GM23248 (cell line): ENCODE data around the gene MEF2B. TPM values are rescaled to one million over a fixed set of nuclear protein-coding genes. Genes with fewer than 3 reads are reported as not detected.
A peak's percentile ranks its signal among the peaks of the same experiment; 100 is the strongest.
"Not testable (repeated sequence)": the region's sequence is repeated elsewhere in the genome, so short reads cannot be mapped to it uniquely, and the experiment has no call there.

Experiments used
- DNase-seq: peaks from one replicate; pipeline ENCODE4 v3.0.0-alpha.2; 2015
- H2AFZ ChIP-seq: fragments of 200-600 bp; sonication (generic); 2 replicates; pipeline ENCODE4 v1.6.1; 2016; ENCODE audit warnings: antibody characterized with exemption
- H3F3A ChIP-seq: fragments of 200-600 bp; sonication (generic); 2 replicates; pipeline ENCODE4 v1.6.1; 2016; ENCODE audit warnings: mild to moderate bottlenecking, antibody characterized with exemption, mixed run types; ENCODE audit not compliant: insufficient read depth
- H3K27ac ChIP-seq: fragments of 200-600 bp; sonication (generic); 2 replicates; pipeline ENCODE4 v1.5.1; 2016; ENCODE audit warnings: mild to moderate bottlenecking
- H3K27me3 ChIP-seq: fragments of 200-600 bp; sonication (generic); replicated peaks from 2 replicates; pipeline ENCODE4 v1.6.1; 2016; ENCODE audit warnings: mild to moderate bottlenecking; ENCODE audit not compliant: insufficient read depth
- H3K36me3 ChIP-seq: fragments of 200-600 bp; sonication (generic); 2 replicates; pipeline ENCODE4 v1.6.1; 2016; ENCODE audit warnings: low read depth, mild to moderate bottlenecking
- H3K4me1 ChIP-seq: fragments of 200-600 bp; sonication (generic); 2 replicates; pipeline ENCODE4 v1.6.1; 2016; ENCODE audit warnings: mild to moderate bottlenecking; ENCODE audit not compliant: insufficient read depth
- H3K4me2 ChIP-seq: fragments of 200-600 bp; sonication (generic); one replicate; pipeline ENCODE4 v1.6.1; 2016; ENCODE audit warnings: mild to moderate bottlenecking; ENCODE audit not compliant: unreplicated experiment
- H3K4me3 ChIP-seq: fragments of 200-600 bp; sonication (generic); 2 replicates; pipeline ENCODE4 v1.5.1; 2016; ENCODE audit warnings: mild to moderate bottlenecking
- H3K79me2 ChIP-seq: fragments of 200-600 bp; sonication (generic); 2 replicates; pipeline ENCODE4 v1.6.1; 2016; ENCODE audit warnings: mild to moderate bottlenecking; ENCODE audit not compliant: insufficient read depth
- H3K9ac ChIP-seq: fragments of 200-600 bp; sonication (generic); 2 replicates; pipeline ENCODE4 v1.6.1; 2016; ENCODE audit warnings: mild to moderate bottlenecking
- H3K9me2 ChIP-seq: fragments of 200-600 bp; sonication (generic); 2 replicates; pipeline ENCODE4 v1.6.1; 2016; ENCODE audit warnings: mixed run types, mild to moderate bottlenecking, moderate library complexity; ENCODE audit not compliant: insufficient read depth
- H3K9me3 ChIP-seq: fragments of 200-600 bp; sonication (generic); one replicate; pipeline ENCODE4 v1.6.1; 2017; ENCODE audit warnings: low read depth
- H4K20me1 ChIP-seq: fragments of 200-600 bp; sonication (generic); 2 replicates; pipeline ENCODE4 v1.6.0; 2016; ENCODE audit not compliant: insufficient read depth
- EZH2 ChIP-seq: fragments of 200-600 bp; sonication (generic); IDR thresholded peaks from 2 replicates; pipeline ENCODE4 v1.6.1; 2018; ENCODE audit warnings: antibody characterized with exemption, mild to moderate bottlenecking; ENCODE audit not compliant: insufficient read depth, poor library complexity, severe bottlenecking
- EZH2phosphoT487 ChIP-seq: fragments of 200-600 bp; sonication (generic); IDR thresholded peaks from 2 replicates; pipeline ENCODE4 v1.6.1; 2018; ENCODE audit warnings: antibody characterized with exemption, moderate library complexity, mild to moderate bottlenecking, low read depth; ENCODE audit not compliant: insufficient read depth
- WGBS, 2 experiments: methylation state at CpG; one replicate each; pipeline ENCODE4 v1.1.6; 2015 to 2017; ENCODE audit warnings: low lambda C conversion rate in 2 of 2, low coverage in 1 of 2; ENCODE audit errors: missing lambda C conversion rate in 2 of 2; 5-methylcytosine and 5-hydroxymethylcytosine counted together
- in situ Hi-C: fragments of 300-500 bp; cut with MboI; formaldehyde crosslinking; loops from 2 replicates; pipeline ENCODE4 v1.15.0; 2020
- polyA plus RNA-seq: library from polyadenylated mRNA; unstranded; fragments of >200 nt; fragmentation: Nextera tagmentation; extraction: Ambion mirVana; gene quantifications from 2 replicates; pipeline ENCODE4 v1.2.1, GENCODE V29; 2016
- total RNA-seq: library from RNA; depleted of rRNA; stranded (reverse); fragments of >200 nt; shearing (Covaris generic); gene quantifications from 2 replicates; pipeline ENCODE4 v1.2.3, GENCODE V29; 2014

The MEF2B gene
- total and polyA plus RNA-seq, 2 experiments from 2014 or later, result 0.20 to 0.22 TPM

GRCh38 chr19:19105365-19106055, 64.6 kb downstream of the MEF2B start:
- Histone ChIP-seq H2AFZ (no peak overlapping the region), H3K4me3 (no peak overlapping the region), H3K36me3 (no peaks in the 10 kb centered on the region), H3K79me2 (no peaks in the 10 kb centered on the region), H3F3A (no peaks in the 10 kb centered on the region), H3K9ac (no peak overlapping the region), H3K9me2 (no peaks in the 10 kb centered on the region), H3K27me3 (no peaks in the 10 kb centered on the region), H3K4me1 (no peaks in the 10 kb centered on the region; the same call in 1 of the 2 replicates), H3K4me2 (no peak overlapping the region), H4K20me1 (no peaks in the 10 kb centered on the region), H3K27ac (no peak overlapping the region), H3K9me3 (no peaks in the 10 kb centered on the region)
- in situ Hi-C loops, result no loop called here
- WGBS, 2 experiments, result 35 to 38% methylated on average over 13 to 36 of the region's 36 CpGs
- TF ChIP-seq EZH2 (no peak), EZH2phosphoT487 (no peak)
- DNase-seq, result peak; percentile 33

GRCh38 chr19:19103167-19103566, 66.9 kb downstream of the MEF2B start:
- H3K27ac ChIP-seq, result no peak overlapping the region
- no peaks in the 10 kb centered on the region for H3K79me2 ChIP-seq
- no peak overlapping the region for H3K9ac ChIP-seq
- no peak overlapping the region for H2AFZ ChIP-seq
- no peaks in the 10 kb centered on the region for H3K27me3 ChIP-seq
- H3K4me1 ChIP-seq, result no peaks in the 10 kb centered on the region
- in situ Hi-C loops, result no loop called here
- no peaks in the 10 kb centered on the region for H3K9me2 ChIP-seq
- 98% methylated on average over 11 of the region's 11 CpGs for WGBS, 2 experiments
- H3K9me3 ChIP-seq, result no peaks in the 10 kb centered on the region
- no peak overlapping the region for H3K4me2 ChIP-seq
- H3F3A ChIP-seq, result no peaks in the 10 kb centered on the region
- TF ChIP-seq EZH2, result no peak
- TF ChIP-seq EZH2phosphoT487, result no peak
- no peak overlapping the region for H3K4me3 ChIP-seq
- H4K20me1 ChIP-seq, result no peaks in the 10 kb centered on the region
- H3K36me3 ChIP-seq, result no peaks in the 10 kb centered on the region
- DNase-seq, result no peak

DNA sequence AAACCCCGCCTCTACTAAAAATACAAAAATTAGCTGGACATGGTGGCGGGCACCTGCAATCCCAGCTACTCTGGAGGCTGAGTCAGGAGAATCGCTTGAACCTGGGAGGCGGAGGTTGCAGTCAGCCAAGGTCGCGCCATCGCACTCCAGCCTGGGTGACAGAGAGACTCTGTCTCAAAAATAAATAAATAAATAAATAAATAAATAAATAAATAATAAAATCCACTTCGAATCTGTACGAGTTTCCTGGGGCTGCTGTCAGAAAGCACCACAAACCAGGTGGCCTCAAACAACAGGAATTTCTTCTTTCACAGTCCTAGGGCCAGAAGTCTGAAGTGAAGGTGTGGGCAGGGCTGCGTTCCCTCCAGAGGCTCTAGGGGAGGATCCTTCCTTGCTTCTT, 67.5 kb downstream of the MEF2B start:
- H3K36me3 ChIP-seq, H3K4me1 ChIP-seq, in situ Hi-C loops, H3K79me2 ChIP-seq, H3K27ac ChIP-seq, H3K9me3 ChIP-seq, H3F3A ChIP-seq, DNase-seq, H3K9me2 ChIP-seq, H3K27me3 ChIP-seq, H2AFZ ChIP-seq, H3K4me3 ChIP-seq, H3K4me2 ChIP-seq, H3K9ac ChIP-seq, H4K20me1 ChIP-seq: not testable (repeated sequence)
- WGBS, 2 experiments, result 96 to 98% methylated on average over 10 of the region's 10 CpGs

- no peaks in the 10 kb centered on the region for H3K79me2 ChIP-seq
- no peaks in the 10 kb centered on the region for H3K4me1 ChIP-seq
- no peaks in the 10 kb centered on the region for H4K20me1 ChIP-seq
- H2AFZ ChIP-seq, result no peak overlapping the region
- H3K9me3 ChIP-seq, result no peaks in the 10 kb centered on the region
- TF ChIP-seq EZH2phosphoT487 (no peak), EZH2 (no peak)
- no peak overlapping the region for H3K27ac ChIP-seq
- in situ Hi-C loops, result no loop called here
- DNase-seq, result no peak
- WGBS, 2 experiments, result 80 to 88% methylated on average over 8 of the region's 8 CpGs
- H3K9ac ChIP-seq, result no peak overlapping the region
- no peaks in the 10 kb centered on the region for H3F3A ChIP-seq
- no peak overlapping the region for H3K4me2 ChIP-seq
- no peaks in the 10 kb centered on the region for H3K9me2 ChIP-seq
- no peaks in the 10 kb centered on the region for H3K36me3 ChIP-seq
- no peak overlapping the region for H3K4me3 ChIP-seq
- no peaks in the 10 kb centered on the region for H3K27me3 ChIP-seq
Measured at GRCh38 chr19:19101540-19101939, 68.5 kb downstream of the MEF2B start.
